ENCODE measurements around the gene SCRN2.

Gene SCRN2

GRCh38 chr17:47840742-47841487 is at the start of gene SCRN2:
SCRN2 (minus strand) TSS chr17:47841273; CDS start chr17:47840843, 430 bp downstream.
- peak; percentile 93 for DNase-seq

- DNase-seq: peak; percentile 90
These were observed 48.9 kb upstream of the SCRN2 start for GRCh38 chr17:47889734-47890529.

- no peak for DNase-seq
These were observed 47.2 kb upstream of the SCRN2 start for GRCh38 chr17:47888293-47888692.

- DNase-seq: no peak
These were observed 44.0 kb upstream of the SCRN2 start for GRCh38 chr17:47884905-47885730.

GRCh38 chr17:47884427-47884740 is 43.3 kb upstream of the SCRN2 start:
- DNase-seq: no peak

- no peak for DNase-seq
These were observed 42.7 kb upstream of the SCRN2 start for GRCh38 chr17:47883589-47884426.

- no peak for DNase-seq
These were observed 41.9 kb upstream of the SCRN2 start for GRCh38 chr17:47882695-47883588.

- DNase-seq: no peak
These were observed 41.2 kb upstream of the SCRN2 start for GRCh38 chr17:47882247-47882646.

- no peak for DNase-seq
These were observed 38.8 kb upstream of the SCRN2 start for GRCh38 chr17:47879776-47880454.

GRCh38 chr17:47879028-47879585 is 38.0 kb upstream of the SCRN2 start:
- DNase-seq: no peak

GRCh38 chr17:47878203-47879027 is 37.3 kb upstream of the SCRN2 start:
- DNase-seq: no peak

GRCh38 chr17:47877368-47878034 is 36.4 kb upstream of the SCRN2 start:
- no peak for DNase-seq

- DNase-seq: no peak
These were observed 34.2 kb upstream of the SCRN2 start for GRCh38 chr17:47875011-47875985.

GRCh38 chr17:47873200-47874090 is 32.4 kb upstream of the SCRN2 start:
- DNase-seq: no peak

- DNase-seq: no peak
These were observed 31.6 kb upstream of the SCRN2 start for GRCh38 chr17:47872651-47873161.

GRCh38 chr17:47872019-47872650 is 31.1 kb upstream of the SCRN2 start:
- DNase-seq: no peak
